NCI-H2196 treated with DMSO at 0.1 percent for 48 hours (cell line): ENCODE data around the gene RHCG.

Experiments used
- DNase-seq: peaks from one replicate; lab custom pipeline; 2025; ENCODE audit not compliant: unreplicated experiment; lab: John Stamatoyannopoulos, UW

The RHCG gene

GRCh38 chr15:89504166-89504565 is 7.8 kb upstream of the RHCG start:
- DNase-seq, result no peak

- DNase-seq, result no peak
These were observed 6.6 kb upstream of the RHCG start for GRCh38 chr15:89502867-89503595.

GRCh38 chr15:89501646-89502045 is 5.3 kb upstream of the RHCG start:
- no peak for DNase-seq

- DNase-seq, result no peak
These were observed 4.3 kb upstream of the RHCG start for GRCh38 chr15:89500397-89501270.

- no peak for DNase-seq
These were observed 2.8 kb upstream of the RHCG start for GRCh38 chr15:89499156-89499555.

GRCh38 chr15:89498574-89498906 is 2.2 kb upstream of the RHCG start:
- DNase-seq, result no peak

- no peak for DNase-seq
These were observed 848 bp upstream of the RHCG start for GRCh38 chr15:89497231-89497630.

GRCh38 chr15:89495638-89496145 is 691 bp downstream of the RHCG start:
- DNase-seq, result no peak

GRCh38 chr15:89494941-89495637 is 1.3 kb downstream of the RHCG start:
- no peak for DNase-seq

- DNase-seq, result no peak
These were observed 2.4 kb downstream of the RHCG start for GRCh38 chr15:89494031-89494430.

- DNase-seq, result peak; percentile 11
These were observed 3.3 kb downstream of the RHCG start for GRCh38 chr15:89492934-89493631.

- DNase-seq, result no peak
These were observed 4.2 kb downstream of the RHCG start for GRCh38 chr15:89492111-89492641.

- DNase-seq, result no peak
These were observed 5.5 kb downstream of the RHCG start for GRCh38 chr15:89490814-89491315.

GRCh38 chr15:89490081-89490813 is 6.1 kb downstream of the RHCG start:
- DNase-seq, result no peak

GRCh38 chr15:89489376-89489775 is 7.0 kb downstream of the RHCG start:
- DNase-seq, result no peak

GRCh38 chr15:89487791-89488190 is 8.6 kb downstream of the RHCG start:
- DNase-seq, result no peak

- DNase-seq, result no peak
These were observed 9.7 kb downstream of the RHCG start for GRCh38 chr15:89486726-89487050.

GRCh38 chr15:89483079-89483478 is 13.3 kb downstream of the RHCG start:
- no peak for DNase-seq

- no peak for DNase-seq
These were observed 14.2 kb downstream of the RHCG start for GRCh38 chr15:89482139-89482538.

GRCh38 chr15:89480505-89480904 is 15.9 kb downstream of the RHCG start:
- no peak for DNase-seq
